Loucy (cell line): Measurements from ENCODE around the gene MGRN1.

Experiments
- EZH2phosphoT487 ChIP-seq: fragments of 200-600 bp; IDR thresholded peaks from 2 replicates; pipeline ENCODE4 v1.6.1; 2018; ENCODE audit warnings: antibody characterized with exemption, mild to moderate bottlenecking, moderate library complexity, borderline replicate concordance
- TF ChIP-seq, protein P1 (sequence below): fragments of 200-600 bp; sonication (generic); conservative IDR thresholded peaks from 2 replicates; pipeline ENCODE4 v1.5.1; 2014; ENCODE audit warnings: mild to moderate bottlenecking, antibody characterized with exemption, low read length

DNA sequence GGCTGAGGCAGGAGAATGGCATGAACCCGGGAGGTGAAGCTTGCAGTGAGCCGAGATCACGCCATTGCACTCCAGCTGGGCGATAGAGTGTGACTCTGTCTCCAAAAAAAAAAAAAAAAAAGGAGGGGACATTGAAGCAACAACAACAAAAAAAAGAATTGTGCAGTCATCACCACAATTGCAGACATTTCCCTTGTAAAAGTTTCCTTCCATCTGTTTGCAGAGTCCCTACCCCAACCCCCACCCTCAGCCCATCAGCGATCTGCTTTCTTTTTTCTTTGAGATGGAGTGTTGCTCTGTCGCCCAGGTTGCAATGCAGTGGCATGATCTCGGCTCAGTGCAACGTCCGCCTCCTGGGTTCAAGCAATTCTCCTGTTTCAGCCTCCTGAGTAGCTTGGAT, 3.7 kb downstream of the MGRN1 start:
- no peak for TF ChIP-seq EZH2phosphoT487
- TF ChIP-seq, protein P1, sequence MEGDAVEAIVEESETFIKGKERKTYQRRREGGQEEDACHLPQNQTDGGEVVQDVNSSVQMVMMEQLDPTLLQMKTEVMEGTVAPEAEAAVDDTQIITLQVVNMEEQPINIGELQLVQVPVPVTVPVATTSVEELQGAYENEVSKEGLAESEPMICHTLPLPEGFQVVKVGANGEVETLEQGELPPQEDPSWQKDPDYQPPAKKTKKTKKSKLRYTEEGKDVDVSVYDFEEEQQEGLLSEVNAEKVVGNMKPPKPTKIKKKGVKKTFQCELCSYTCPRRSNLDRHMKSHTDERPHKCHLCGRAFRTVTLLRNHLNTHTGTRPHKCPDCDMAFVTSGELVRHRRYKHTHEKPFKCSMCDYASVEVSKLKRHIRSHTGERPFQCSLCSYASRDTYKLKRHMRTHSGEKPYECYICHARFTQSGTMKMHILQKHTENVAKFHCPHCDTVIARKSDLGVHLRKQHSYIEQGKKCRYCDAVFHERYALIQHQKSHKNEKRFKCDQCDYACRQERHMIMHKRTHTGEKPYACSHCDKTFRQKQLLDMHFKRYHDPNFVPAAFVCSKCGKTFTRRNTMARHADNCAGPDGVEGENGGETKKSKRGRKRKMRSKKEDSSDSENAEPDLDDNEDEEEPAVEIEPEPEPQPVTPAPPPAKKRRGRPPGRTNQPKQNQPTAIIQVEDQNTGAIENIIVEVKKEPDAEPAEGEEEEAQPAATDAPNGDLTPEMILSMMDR = no peak
